Osteoblast (primary cell): ENCODE data around the gene HOXD12. TPM values are rescaled to one million over a fixed set of nuclear protein-coding genes. Genes with fewer than 3 reads are reported as not detected.

ENCODE experiments used
- DNase-seq: peaks from one replicate; pipeline ENCODE4 v3.0.0; 2011; ENCODE audit warnings: low spot score, mixed read lengths; ENCODE audit not compliant: insufficient read length; ENCODE audit errors: missing footprints
- H2AFZ ChIP-seq: 2 replicates; pipeline ENCODE4 v1.6.0; 2011; ENCODE audit warnings: mild to moderate bottlenecking, low read length
- H3K27ac ChIP-seq: 2 replicates; pipeline ENCODE4 v1.5.1; 2011; ENCODE audit warnings: mild to moderate bottlenecking, low read depth, low read length, moderate library complexity
- H3K27me3 ChIP-seq: 2 replicates; pipeline ENCODE4 v1.6.0; 2012; ENCODE audit warnings: mild to moderate bottlenecking, control low read depth, inconsistent platforms, low read length, moderate library complexity; ENCODE audit not compliant: insufficient read depth
- H3K36me3 ChIP-seq: 2 replicates; pipeline ENCODE4 v1.5.1; 2011; ENCODE audit warnings: mild to moderate bottlenecking, low read length, control low read depth, moderate library complexity; ENCODE audit not compliant: insufficient read depth
- H3K4me1 ChIP-seq: 2 replicates; pipeline ENCODE4 v1.5.1; 2011; ENCODE audit warnings: mild to moderate bottlenecking, low read length, control low read depth, moderate library complexity; ENCODE audit not compliant: insufficient read depth
- H3K4me2 ChIP-seq: 2 replicates; pipeline ENCODE4 v1.6.0; 2011; ENCODE audit warnings: mild to moderate bottlenecking, low read length; ENCODE audit not compliant: insufficient read depth
- H3K4me3 ChIP-seq: fragments of 200-600 bp; sonication (generic); 3 replicates; pipeline ENCODE4 v1.5.1; 2012; ENCODE audit warnings: mild to moderate bottlenecking, low read length, inconsistent platforms; ENCODE audit not compliant: insufficient read depth
- H3K79me2 ChIP-seq: 2 replicates; pipeline ENCODE4 v1.6.0; 2012; ENCODE audit warnings: mild to moderate bottlenecking, low read length, control low read depth, inconsistent platforms; ENCODE audit not compliant: insufficient read depth
- H3K9me3 ChIP-seq: 2 replicates; pipeline ENCODE4 v1.5.1; 2011; ENCODE audit warnings: low read depth, low read length, control low read depth
- H4K20me1 ChIP-seq: 2 replicates; pipeline ENCODE4 v1.6.0; 2012; ENCODE audit warnings: mild to moderate bottlenecking, low read length, control low read depth; ENCODE audit not compliant: insufficient read depth
- total RNA-seq: library from RNA; depleted of rRNA; stranded (reverse); fragments of >200 nt; gene quantifications from 2 replicates; pipeline ENCODE4 v1.2.3, GENCODE V29; 2012
- TF ChIP-seq, protein P1 (sequence below): IDR thresholded peaks from 2 replicates; pipeline ENCODE4 v1.5.1; 2011; ENCODE audit warnings: mild to moderate bottlenecking, low read depth, low read length, moderate library complexity; ENCODE audit errors: extremely low read depth

HOXD12 gene
- total RNA-seq, 1 donor, result not detected

DNA sequence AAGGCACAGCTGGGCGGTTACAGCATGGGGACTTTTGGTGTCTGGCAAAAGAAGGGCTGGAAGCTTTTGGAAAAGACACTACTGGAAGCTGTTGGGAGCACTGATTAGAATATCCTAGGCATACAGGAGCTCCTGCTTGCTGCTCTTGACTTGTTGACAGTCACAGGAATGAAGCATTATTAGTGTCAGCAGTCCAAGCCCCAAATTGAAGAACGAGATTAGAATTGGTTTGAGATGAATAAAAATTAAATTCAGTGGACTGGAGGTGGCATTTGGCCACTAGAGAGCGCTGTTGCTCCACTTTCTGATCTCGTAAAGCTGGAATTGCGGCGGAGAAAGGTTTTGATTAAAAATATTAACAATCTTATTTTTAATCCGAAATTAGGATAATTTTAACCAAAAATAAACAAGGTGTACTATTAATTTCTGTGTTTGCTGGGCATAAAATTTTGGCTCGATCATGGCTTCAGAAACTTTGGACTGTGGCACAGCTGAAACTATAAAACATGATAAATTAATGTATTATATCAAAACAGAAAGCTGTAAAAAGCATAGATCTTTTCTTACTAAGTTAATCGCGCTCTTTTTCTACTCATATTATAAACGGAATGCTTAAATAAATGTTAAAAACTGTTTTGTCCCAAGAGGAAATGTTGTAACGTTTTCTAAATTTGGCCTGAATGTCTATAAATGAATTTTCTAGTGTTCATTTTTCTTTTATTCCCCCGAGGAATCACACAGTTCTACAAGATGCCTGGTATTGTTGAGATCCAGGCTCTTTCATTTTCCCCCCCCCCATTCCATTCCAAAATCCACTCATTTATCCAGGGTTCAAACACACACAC is 27.6 kb downstream of the HOXD12 start:
- TF ChIP-seq, protein P1, sequence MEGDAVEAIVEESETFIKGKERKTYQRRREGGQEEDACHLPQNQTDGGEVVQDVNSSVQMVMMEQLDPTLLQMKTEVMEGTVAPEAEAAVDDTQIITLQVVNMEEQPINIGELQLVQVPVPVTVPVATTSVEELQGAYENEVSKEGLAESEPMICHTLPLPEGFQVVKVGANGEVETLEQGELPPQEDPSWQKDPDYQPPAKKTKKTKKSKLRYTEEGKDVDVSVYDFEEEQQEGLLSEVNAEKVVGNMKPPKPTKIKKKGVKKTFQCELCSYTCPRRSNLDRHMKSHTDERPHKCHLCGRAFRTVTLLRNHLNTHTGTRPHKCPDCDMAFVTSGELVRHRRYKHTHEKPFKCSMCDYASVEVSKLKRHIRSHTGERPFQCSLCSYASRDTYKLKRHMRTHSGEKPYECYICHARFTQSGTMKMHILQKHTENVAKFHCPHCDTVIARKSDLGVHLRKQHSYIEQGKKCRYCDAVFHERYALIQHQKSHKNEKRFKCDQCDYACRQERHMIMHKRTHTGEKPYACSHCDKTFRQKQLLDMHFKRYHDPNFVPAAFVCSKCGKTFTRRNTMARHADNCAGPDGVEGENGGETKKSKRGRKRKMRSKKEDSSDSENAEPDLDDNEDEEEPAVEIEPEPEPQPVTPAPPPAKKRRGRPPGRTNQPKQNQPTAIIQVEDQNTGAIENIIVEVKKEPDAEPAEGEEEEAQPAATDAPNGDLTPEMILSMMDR, result peak; percentile 89
- Histone ChIP-seq H3K4me2 (peak overlapping the region; percentile 94), H3K27me3 (peaks cover 23% of the 10 kb centered on the region), H3K27ac (no peak overlapping the region), H3K9me3 (no peaks in the 10 kb centered on the region), H3K4me3 (peak overlapping the region; percentile 24), H3K4me1 (peaks cover 26% of the 10 kb centered on the region), H3K36me3 (peaks cover 1% of the 10 kb centered on the region), H4K20me1 (no peaks in the 10 kb centered on the region), H3K79me2 (no peaks in the 10 kb centered on the region), H2AFZ (no peak overlapping the region)
- DNase-seq, result peak; percentile 94

DNA sequence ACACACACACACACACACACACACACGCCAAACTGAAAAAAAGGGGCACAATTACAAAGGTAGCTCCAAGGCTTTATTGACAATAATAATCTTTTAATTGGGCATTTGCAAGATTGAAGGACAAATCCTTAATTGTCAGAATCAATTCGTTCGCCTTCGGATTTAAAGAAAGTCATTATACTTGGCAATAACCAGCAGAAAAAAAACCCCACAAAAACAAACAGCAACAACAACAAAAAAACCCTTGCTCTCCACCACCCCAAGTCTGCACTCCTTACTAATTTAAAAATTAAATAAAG is 28.1 kb downstream of the HOXD12 start:
- no peaks in the 10 kb centered on the region for H3K79me2 ChIP-seq
- peak overlapping the region; percentile 94 for H3K4me2 ChIP-seq
- TF ChIP-seq, protein P1, result no peak
- no peak overlapping the region for H3K4me3 ChIP-seq
- no peak overlapping the region for H2AFZ ChIP-seq
- peaks cover 5% of the 10 kb centered on the region for H3K36me3 ChIP-seq
- H3K27me3 ChIP-seq, result peaks cover 17% of the 10 kb centered on the region
- peaks cover 20% of the 10 kb centered on the region for H3K4me1 ChIP-seq
- no peak for DNase-seq
- no peak overlapping the region for H3K27ac ChIP-seq
- no peaks in the 10 kb centered on the region for H3K9me3 ChIP-seq
- H4K20me1 ChIP-seq, result no peaks in the 10 kb centered on the region

DNA sequence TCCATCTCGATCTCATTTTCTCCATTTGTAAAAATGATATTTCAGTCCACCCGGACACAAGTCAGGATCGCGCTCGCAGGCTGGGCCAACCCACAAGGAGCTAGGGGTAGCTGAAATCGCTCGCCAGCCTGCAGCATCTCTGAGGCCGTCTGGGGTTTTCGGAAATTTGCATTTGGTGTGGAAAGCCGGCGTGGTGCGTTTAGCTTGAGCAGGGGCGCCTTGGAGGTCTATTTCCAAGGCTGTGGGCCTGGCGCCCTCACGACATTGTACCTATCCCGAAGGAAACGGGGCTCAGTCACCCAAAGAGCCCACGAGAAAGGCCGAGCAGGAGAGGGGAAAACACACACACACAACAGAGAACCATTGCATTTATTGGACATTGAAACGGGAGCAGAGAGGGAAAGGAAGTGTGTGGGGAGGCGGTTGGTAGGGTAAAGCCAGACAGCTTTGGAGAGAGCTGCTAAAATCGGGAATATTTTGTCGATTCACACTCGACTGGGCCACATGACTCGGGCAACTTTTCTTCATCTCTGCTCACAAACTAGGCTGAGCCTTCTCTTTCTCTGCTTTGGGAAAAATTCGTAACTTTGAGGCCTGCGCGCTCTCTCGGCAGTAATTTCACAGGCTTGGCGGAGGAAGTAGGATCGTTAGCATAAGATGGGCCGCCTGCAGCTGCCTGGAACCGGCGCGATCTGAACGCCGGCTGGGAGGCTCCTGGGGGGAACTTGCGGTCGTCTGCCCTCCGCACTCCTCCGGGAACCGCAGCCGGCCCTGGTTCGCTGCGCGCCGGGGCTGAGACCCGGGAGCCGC is 28.8 kb downstream of the HOXD12 start:
- peaks cover 12% of the 10 kb centered on the region for H3K27me3 ChIP-seq
- H3K4me2 ChIP-seq, result peak overlapping the region; percentile 94
- peak overlapping the region; percentile 58 for H3K27ac ChIP-seq
- peaks cover 5% of the 10 kb centered on the region for H3K36me3 ChIP-seq
- H2AFZ ChIP-seq, result peak overlapping the region; percentile 90
- TF ChIP-seq, protein P1, result no peak
- DNase-seq, result peak; percentile 61
- H3K4me1 ChIP-seq, result peaks cover 20% of the 10 kb centered on the region
- H4K20me1 ChIP-seq, result no peaks in the 10 kb centered on the region
- no peaks in the 10 kb centered on the region for H3K9me3 ChIP-seq
- H3K79me2 ChIP-seq, result no peaks in the 10 kb centered on the region
- H3K4me3 ChIP-seq, result peak overlapping the region; percentile 78
